Spleen (tissue), 11 donors: ENCODE data around the gene PDZD8. TPM values are rescaled to one million over a fixed set of nuclear protein-coding genes. Genes with fewer than 3 reads are reported as not detected.

Experiments
- DNase-seq: peaks from one replicate; pipeline ENCODE4 v3.0.0-alpha.2; 2020
- H3K27ac ChIP-seq, 8 donors: fragments of 200-600 bp; sonication (generic) in 7 of 8; 1 replicate in 4 of 8; 2 replicates in 4 of 8; pipeline versions ENCODE4 v1.5.0 to v1.8.0; 2016 to 2021; ENCODE audit warnings: inconsistent platforms in 4 of 8, mild to moderate bottlenecking in 4 of 8, moderate library complexity in 1 of 8
- H3K27me3 ChIP-seq, 7 donors: fragments of 200-600 bp; sonication (generic) in 6 of 7; replicated peaks in 1 of 7; 1 replicate in 4 of 7; 2 replicates in 3 of 7; pipeline versions ENCODE4 v1.5.0 to v1.8.0; 2016 to 2021; ENCODE audit warnings: inconsistent platforms in 3 of 7, mild to moderate bottlenecking in 1 of 7
- H3K36me3 ChIP-seq, 6 donors: fragments of 200-600 bp; sonication (generic) in 5 of 6; 1 replicate in 4 of 6; 2 replicates in 2 of 6; pipeline versions ENCODE4 v1.5.0 to v1.8.0; 2016 to 2021; ENCODE audit warnings: inconsistent platforms in 2 of 6
- H3K4me1 ChIP-seq, 6 donors: fragments of 200-600 bp; sonication (generic) in 5 of 6; 1 replicate in 3 of 6; 2 replicates in 3 of 6; pipeline versions ENCODE4 v1.5.0 to v1.8.0; 2016 to 2021; ENCODE audit warnings: inconsistent platforms in 3 of 6
- H3K4me3 ChIP-seq, 8 donors: fragments of 200-600 bp; sonication (generic) in 7 of 8; 1 replicate in 4 of 8; 2 replicates in 4 of 8; pipeline versions ENCODE4 v1.5.0 to v1.8.0; 2016 to 2021; ENCODE audit warnings: inconsistent platforms in 4 of 8, mild to moderate bottlenecking in 4 of 8, moderate library complexity in 2 of 8
- H3K9me3 ChIP-seq, 8 donors: fragments of 200-600 bp; sonication (generic) in 7 of 8; 1 replicate in 4 of 8; 2 replicates in 4 of 8; pipeline versions ENCODE4 v1.5.0 to v1.8.0; 2016 to 2021; ENCODE audit warnings: inconsistent platforms in 4 of 8
- CTCF ChIP-seq, 11 experiments: fragments of 200-600 bp in 7 of 11; fragments of 450-650 bp in 4 of 11; sonication (generic) in 4 of 11; IDR thresholded peaks in 8 of 11; conservative IDR thresholded peaks in 3 of 11; 1 replicate in 7 of 11; 2 replicates in 4 of 11; pipeline versions ENCODE4 v1.4.0 to v1.8.0; 2016 to 2021; ENCODE audit warnings: antibody characterized with exemption in 11 of 11, inconsistent platforms in 4 of 11, mild to moderate bottlenecking in 1 of 11
- POLR2A ChIP-seq, 3 donors: fragments of 450-650 bp; IDR thresholded peaks; one replicate each; pipeline ENCODE4 v1.5.1; 2017; ENCODE audit warnings: antibody characterized with exemption in 3 of 3, mild to moderate bottlenecking in 1 of 3
- POLR2AphosphoS5 ChIP-seq, 3 donors: sonication (generic); formaldehyde crosslinking; IDR thresholded peaks; one replicate each; pipeline ENCODE4 v1.5.1; 2017; ENCODE audit warnings: antibody characterized with exemption in 3 of 3
- WGBS, 5 donors: extraction: QIAGEN DNeasy Blood & Tissue Kit in 3 of 5; methylation state at CpG; one replicate each; pipeline versions ENCODE4 v1.1.5 to v1.1.7; 2013 to 2018; 5-methylcytosine and 5-hydroxymethylcytosine counted together
- intact Hi-C: fragments of 100-400 bp; cut with DNase I; formaldehyde crosslinking; loops from one replicate; pipeline ENCODE4 v1.15.0; 2023; ENCODE audit warnings: low total_unique reads
- polyA plus RNA-seq, 3 donors: library from polyadenylated mRNA; stranded (reverse); fragments of 200-250 nt; gene quantifications; one replicate each; pipeline ENCODE4 v1.2.1, GENCODE V29; 2013
- total RNA-seq, 7 donors: library from RNA; depleted of rRNA in 3 of 7; stranded (reverse); fragments of >200 nt in 3 of 7; fragmentation: NEBNext Ultra II Directional in 4 of 7; extraction: Animal tissue kit (Norgen Biotek cat#: 25700) in 4 of 7; gene quantifications; one replicate each; pipeline versions ENCODE4 v1.1.0 to v1.2.1, GENCODE V29; 2016 to 2021
- donor health status: healthy with polysubstance abuse.
- donor health status: DM: no; HTN: no; CAD: no; lungs with moderate emphysema.
- donor health status: DM: no; HTN: no; CAD: no.
- donor health status: Bipolar disorder and iron deficiency.
- donor health status: healthy.
- donor health status: DM: no; HTN: no; CAD: no.
- donor health status: DM: yes; HTN: yes; CAD: no.

The PDZD8 gene
- total and polyA plus RNA-seq, 10 donors, result 0.91 to 119 (median 26.5) TPM

- Histone ChIP-seq H3K27ac (no peak overlapping the region), H3K4me3 (no peak overlapping the region), H3K36me3 (no peaks in the 10 kb centered on the region), H3K9me3 (no peaks in the 10 kb centered on the region), H3K27me3 (peaks cover 0 to 97% (median 0%) of the 10 kb centered on the region in 7 donors), H3K4me1 (peaks cover 0 to 3% (median 0%) of the 10 kb centered on the region in 6 donors)
- DNase-seq, result no peak
- WGBS, 5 donors, result 29 to 48% (median 47%) methylated on average over 4 of the region's 4 CpGs
- no peak for TF ChIP-seq CTCF (IDR thresholded peaks at IDR 0.05 in 8 of 11, conservative IDR thresholded peaks at IDR 0.05 in 3 of 11)
- TF ChIP-seq POLR2AphosphoS5 (IDR thresholded peaks at IDR 0.05), result no peak
- no peak for TF ChIP-seq POLR2A (IDR thresholded peaks at IDR 0.05)
- intact Hi-C loops, result no loop called here
These were observed 115.2 kb downstream of the PDZD8 start for GRCh38 chr10:117260084-117260483.

GRCh38 chr10:117259279-117259678 lies 116.0 kb downstream of the PDZD8 start:
- whole genome bisulfite sequencing, 5 donors, result 28 to 35% (median 34%) methylated on average over 3 of the region's 3 CpGs

GRCh38 chr10:117257721-117258120 lies 117.5 kb downstream of the PDZD8 start:
- 81 to 100% (median 84%) methylated on average over 3 of the region's 3 CpGs for whole genome bisulfite sequencing, 5 donors
- no peaks in the 10 kb centered on the region for H3K36me3 ChIP-seq
- no peak overlapping the region for H3K4me3 ChIP-seq
- no peaks in the 10 kb centered on the region for H3K9me3 ChIP-seq
- intact Hi-C loops, result no loop called here
- TF ChIP-seq POLR2AphosphoS5 (IDR thresholded peaks at IDR 0.05) (no peak), CTCF (IDR thresholded peaks at IDR 0.05 in 8 of 11, conservative IDR thresholded peaks at IDR 0.05 in 3 of 11) (no peak), POLR2A (IDR thresholded peaks at IDR 0.05) (no peak)
- DNase-seq, result no peak
- H3K4me1 ChIP-seq, result peaks cover 0 to 3% (median 0%) of the 10 kb centered on the region in 6 donors
- peaks cover 0 to 95% (median 0%) of the 10 kb centered on the region in 7 donors for H3K27me3 ChIP-seq
- H3K27ac ChIP-seq, result no peak overlapping the region

More at GRCh38 chr10:117259279-117259678, 116.0 kb downstream of the PDZD8 start:
- Histone ChIP-seq H3K4me3 (no peak overlapping the region), H3K27ac (no peak overlapping the region), H3K9me3 (no peaks in the 10 kb centered on the region), H3K36me3 (no peaks in the 10 kb centered on the region), H3K27me3 (peaks cover 0 to 99% (median 0%) of the 10 kb centered on the region in 7 donors), H3K4me1 (peaks cover 0 to 3% (median 0%) of the 10 kb centered on the region in 6 donors)
- intact Hi-C loops, result no loop called here
- no peak for DNase-seq
- no peak for TF ChIP-seq POLR2A (IDR thresholded peaks at IDR 0.05)
- no peak for TF ChIP-seq CTCF (IDR thresholded peaks at IDR 0.05 in 8 of 11, conservative IDR thresholded peaks at IDR 0.05 in 3 of 11)
- TF ChIP-seq POLR2AphosphoS5 (IDR thresholded peaks at IDR 0.05), result no peak

GRCh38 chr10:117256910-117257309 lies 118.3 kb downstream of the PDZD8 start:
- Histone ChIP-seq H3K27me3 (peaks cover 0 to 94% (median 0%) of the 10 kb centered on the region in 7 donors), H3K9me3 (no peaks in the 10 kb centered on the region), H3K4me1 (peaks cover 0 to 3% (median 0%) of the 10 kb centered on the region in 6 donors), H3K27ac (no peak overlapping the region), H3K36me3 (no peaks in the 10 kb centered on the region), H3K4me3 (no peak overlapping the region)
- intact Hi-C loops, result no loop called here
- no peak for DNase-seq
- TF ChIP-seq POLR2A (IDR thresholded peaks at IDR 0.05), result no peak
- TF ChIP-seq CTCF (IDR thresholded peaks at IDR 0.05 in 8 of 11, conservative IDR thresholded peaks at IDR 0.05 in 3 of 11), result no peak
- WGBS, 5 donors, result 78 to 85% (median 84%) methylated on average over 10 of the region's 10 CpGs
